Measurements from ENCODE around the gene SDHD.

The SDHD gene

GRCh38 chr11:112128483-112129121 lies 41.9 kb downstream of the SDHD start:
- Histone ChIP-seq H3K27ac (no peak overlapping the region), H3K9ac (no peak overlapping the region), H3K27me3 (ENCODE audit: insufficient read depth, low read depth) (no peaks in the 10 kb centered on the region), H4K20me1 (ENCODE audit: insufficient read depth) (no peaks in the 10 kb centered on the region), H3K36me3 (ENCODE audit: insufficient read depth) (no peaks in the 10 kb centered on the region), H3K4me3 (IDR thresholded peaks at IDR 0.05; ENCODE audit: insufficient read depth, low read depth, low read length) (no peak overlapping the region), H2AFZ (ENCODE audit: low read depth) (no peak overlapping the region), H3K4me2 (0 out of 2 replicates have a peak overlapping the region, but pooled peaks have one; percentile 25), H3K4me1 (ENCODE audit: low read depth, poor library complexity, severe bottlenecking) (peaks cover 50% of the 10 kb centered on the region), H3K79me2 (ENCODE audit: insufficient read depth, low read depth) (no peaks in the 10 kb centered on the region)
- TF ChIP-seq CTCF (conservative IDR thresholded peaks at IDR 0.05; ENCODE audit: low read depth, low read length), result no peak

DNA sequence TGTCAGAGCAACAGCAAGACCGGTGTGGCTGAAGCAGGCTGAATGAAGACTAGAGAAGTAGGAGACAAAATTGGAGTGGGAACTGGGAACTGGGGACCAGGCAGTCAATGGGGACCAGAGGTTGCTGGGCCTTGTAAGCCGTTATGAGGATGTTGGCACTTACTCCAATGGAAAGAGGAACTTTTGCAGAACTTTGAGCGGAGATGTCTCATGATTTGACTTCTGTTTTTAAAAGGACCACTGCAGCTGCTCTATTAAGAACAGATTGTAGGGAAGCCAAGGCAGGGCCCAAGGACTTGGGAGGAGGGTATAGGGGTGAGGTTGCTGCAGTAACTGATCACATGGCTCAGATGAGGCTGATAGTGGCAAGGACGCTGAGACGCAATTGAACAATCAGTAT lies 43.0 kb downstream of the SDHD start:
- Histone ChIP-seq H4K20me1 (ENCODE audit: insufficient read depth) (no peaks in the 10 kb centered on the region), H3K79me2 (ENCODE audit: insufficient read depth, low read depth) (no peaks in the 10 kb centered on the region), H3K4me2 (no peak overlapping the region), H3K36me3 (ENCODE audit: insufficient read depth) (no peaks in the 10 kb centered on the region), H3K4me1 (ENCODE audit: low read depth, poor library complexity, severe bottlenecking) (peaks cover 55% of the 10 kb centered on the region), H3K9ac (no peak overlapping the region), H3K27ac (no peak overlapping the region), H3K27me3 (ENCODE audit: insufficient read depth, low read depth) (no peaks in the 10 kb centered on the region), H2AFZ (ENCODE audit: low read depth) (no peak overlapping the region), H3K4me3 (IDR thresholded peaks at IDR 0.05; ENCODE audit: insufficient read depth, low read depth, low read length) (no peak overlapping the region)
- TF ChIP-seq CTCF (conservative IDR thresholded peaks at IDR 0.05; ENCODE audit: low read depth, low read length), result no peak

DNA sequence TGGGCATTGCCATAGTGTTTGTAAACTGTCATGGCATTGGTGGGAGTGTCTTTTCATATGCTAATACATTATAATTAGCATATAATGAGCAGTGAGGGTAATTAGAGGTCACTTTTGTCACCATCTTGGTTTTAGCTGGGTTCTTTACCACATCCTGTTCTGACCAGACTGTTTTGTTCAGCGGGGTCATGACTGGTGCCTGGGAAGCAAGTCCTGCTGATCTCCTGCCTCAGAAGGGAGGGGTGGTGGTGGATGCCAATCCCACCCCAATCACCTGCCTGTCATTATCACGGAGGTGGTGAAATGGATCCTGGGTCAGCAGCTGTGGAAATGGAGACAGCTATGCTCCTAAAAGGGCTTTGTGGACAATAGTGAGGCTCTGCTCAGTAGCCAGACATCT lies 46.1 kb downstream of the SDHD start:
- no peak for TF ChIP-seq CTCF (conservative IDR thresholded peaks at IDR 0.05; ENCODE audit: low read depth, low read length)
- H3K4me2 ChIP-seq, result peak overlapping the region; percentile 38; the same call in 1 of the 2 replicates
- no peaks in the 10 kb centered on the region for H3K27me3 ChIP-seq (ENCODE audit: insufficient read depth, low read depth)
- H3K9ac ChIP-seq, result no peak overlapping the region
- H4K20me1 ChIP-seq (ENCODE audit: insufficient read depth), result no peaks in the 10 kb centered on the region
- peaks cover 55% of the 10 kb centered on the region for H3K4me1 ChIP-seq (ENCODE audit: low read depth, poor library complexity, severe bottlenecking)
- H2AFZ ChIP-seq (ENCODE audit: low read depth), result 0 out of 2 replicates have a peak overlapping the region, but pooled peaks have one; percentile 2
- H3K36me3 ChIP-seq (ENCODE audit: insufficient read depth), result no peaks in the 10 kb centered on the region
- H3K27ac ChIP-seq, result peak overlapping the region; percentile 86
- no peak overlapping the region for H3K4me3 ChIP-seq (IDR thresholded peaks at IDR 0.05; ENCODE audit: insufficient read depth, low read depth, low read length)
- no peaks in the 10 kb centered on the region for H3K79me2 ChIP-seq (ENCODE audit: insufficient read depth, low read depth)

DNA sequence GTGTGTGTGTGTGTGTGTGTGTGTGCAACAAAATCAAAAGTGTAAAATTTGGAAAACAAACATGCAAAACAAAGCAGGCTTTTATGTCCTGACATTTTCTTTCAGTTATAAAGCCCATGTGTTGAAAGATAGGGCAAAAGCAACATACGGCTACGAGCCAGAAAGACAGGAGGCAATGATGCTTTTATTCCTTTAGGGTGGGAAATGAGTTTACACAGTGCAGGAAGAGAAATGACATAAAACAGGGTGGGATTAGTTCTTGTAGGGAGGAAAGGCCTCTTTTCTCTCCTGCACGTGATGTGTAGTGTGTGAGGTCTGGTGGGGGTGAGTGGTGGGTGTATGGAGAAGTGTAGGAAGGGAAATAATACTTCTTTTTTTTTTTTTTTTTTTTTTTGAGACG lies 47.8 kb downstream of the SDHD start:
- no peak overlapping the region for H3K4me2 ChIP-seq
- H3K27me3 ChIP-seq (ENCODE audit: insufficient read depth, low read depth), result no peaks in the 10 kb centered on the region
- no peak overlapping the region for H2AFZ ChIP-seq (ENCODE audit: low read depth)
- H3K36me3 ChIP-seq (ENCODE audit: insufficient read depth), result no peaks in the 10 kb centered on the region
- H3K4me3 ChIP-seq (IDR thresholded peaks at IDR 0.05; ENCODE audit: insufficient read depth, low read depth, low read length), result no peak overlapping the region
- no peak overlapping the region for H3K27ac ChIP-seq
- no peaks in the 10 kb centered on the region for H3K79me2 ChIP-seq (ENCODE audit: insufficient read depth, low read depth)
- H3K9ac ChIP-seq, result no peak overlapping the region
- H4K20me1 ChIP-seq (ENCODE audit: insufficient read depth), result no peaks in the 10 kb centered on the region
- no peak for TF ChIP-seq CTCF (conservative IDR thresholded peaks at IDR 0.05; ENCODE audit: low read depth, low read length)
- peaks cover 42% of the 10 kb centered on the region for H3K4me1 ChIP-seq (ENCODE audit: low read depth, poor library complexity, severe bottlenecking)

Measured in KMS-11 (cell line).